GM18951 (cell line): Measurements from ENCODE around the gene PPP2R1B.

Experiments
- POLR2A ChIP-seq: IDR thresholded peaks from 4 replicates; pipeline ENCODE4 v1.6.1; 2011; ENCODE audit warnings: mild to moderate bottlenecking; ENCODE audit not compliant: insufficient read length, insufficient read depth; ENCODE audit errors: extremely low read depth
- in situ Hi-C: fragments of 300-500 bp; cut with MboI; formaldehyde crosslinking; loops from one replicate; pipeline ENCODE4 v1.12.0; 2022; ENCODE audit warnings: low sequenced_read_pairs, mixed read lengths, inconsistent platforms; ENCODE audit not compliant: unreplicated experiment

The PPP2R1B gene

DNA sequence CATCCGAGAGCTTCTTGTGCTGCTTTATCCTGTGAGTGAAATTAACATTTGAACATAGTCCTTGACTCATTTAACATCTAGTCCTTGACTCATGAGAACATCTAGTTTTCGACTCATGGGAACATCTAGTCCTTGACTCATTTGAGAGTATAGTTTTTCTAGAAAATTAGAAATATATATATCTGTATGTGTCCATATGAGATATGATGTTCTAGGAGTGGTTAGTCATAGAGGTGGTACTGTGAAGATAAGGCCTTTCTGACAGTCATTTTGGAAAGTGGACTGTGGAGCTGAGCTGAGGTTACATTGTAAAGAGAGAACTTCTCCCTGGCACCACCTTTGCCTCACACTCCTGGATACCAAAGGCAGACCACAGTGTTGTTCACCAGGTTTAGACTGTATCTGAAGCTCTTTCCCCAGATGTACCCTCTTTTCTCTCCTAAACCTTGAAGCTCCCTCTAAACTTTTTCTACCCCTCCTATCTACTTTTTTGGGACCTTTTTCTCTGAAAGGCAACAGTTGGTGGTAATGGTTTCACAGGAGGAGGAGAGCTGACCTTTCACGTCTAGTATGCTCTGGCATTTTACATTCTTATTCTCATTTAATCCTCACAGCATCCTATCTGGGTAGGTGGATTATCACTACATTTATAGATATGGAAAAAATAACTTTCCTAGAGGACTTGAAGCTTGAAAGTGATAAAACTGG lies 67.2 kb downstream of the PPP2R1B start:
- in situ Hi-C loops, result loop anchor here (5.0 kb wide), 1 partner anchor 82 kb away; no protein-coding TSS in a partner anchor
- no peak for TF ChIP-seq POLR2A

DNA sequence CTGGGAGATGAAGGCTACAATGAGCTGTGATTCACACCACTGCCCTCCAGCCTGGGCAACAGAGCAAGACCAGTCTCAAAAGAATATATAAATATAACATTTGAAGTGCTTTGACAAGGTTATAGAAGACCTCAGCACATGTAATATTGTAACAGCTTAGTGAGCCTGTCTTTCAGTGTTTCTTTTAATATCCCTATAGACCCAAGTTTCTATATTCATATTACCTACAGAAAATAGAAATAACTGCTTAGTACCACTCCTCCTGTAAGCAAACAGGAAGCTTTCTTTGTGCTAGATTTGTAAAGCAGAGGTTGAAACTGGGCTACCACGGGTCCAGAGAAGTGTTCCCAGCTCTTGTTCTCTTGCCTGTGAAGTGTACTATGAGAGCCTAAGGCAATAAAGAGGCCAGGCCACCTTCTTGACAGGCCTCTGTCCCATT lies 68.2 kb downstream of the PPP2R1B start:
- TF ChIP-seq POLR2A, result no peak
- in situ Hi-C loops, result loop anchor here (5.0 kb wide), 1 partner anchor 81 kb away; no protein-coding TSS in a partner anchor

DNA sequence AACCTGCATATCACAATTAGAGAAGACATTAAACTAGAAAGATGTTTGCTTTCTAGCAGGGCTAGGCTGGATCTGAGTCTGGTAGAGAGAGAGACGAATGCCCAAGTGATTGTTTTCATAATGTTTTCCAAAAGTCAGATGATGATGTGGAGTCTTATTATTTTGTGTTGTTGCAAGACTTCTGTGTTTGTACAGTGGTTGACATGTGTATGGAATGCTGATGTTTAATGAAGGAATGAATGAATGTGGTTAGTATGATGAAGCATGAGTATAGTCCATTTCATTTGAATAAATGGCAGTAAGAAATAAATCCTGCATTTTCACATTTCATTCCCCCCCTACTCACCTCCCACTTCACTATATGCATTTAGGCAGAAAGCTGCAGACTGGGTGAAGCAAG lies 69.6 kb downstream of the PPP2R1B start:
- in situ Hi-C loops, result loop anchor here (5.0 kb wide), 1 partner anchor 79 kb away; no protein-coding TSS in a partner anchor
- TF ChIP-seq POLR2A, result no peak

DNA sequence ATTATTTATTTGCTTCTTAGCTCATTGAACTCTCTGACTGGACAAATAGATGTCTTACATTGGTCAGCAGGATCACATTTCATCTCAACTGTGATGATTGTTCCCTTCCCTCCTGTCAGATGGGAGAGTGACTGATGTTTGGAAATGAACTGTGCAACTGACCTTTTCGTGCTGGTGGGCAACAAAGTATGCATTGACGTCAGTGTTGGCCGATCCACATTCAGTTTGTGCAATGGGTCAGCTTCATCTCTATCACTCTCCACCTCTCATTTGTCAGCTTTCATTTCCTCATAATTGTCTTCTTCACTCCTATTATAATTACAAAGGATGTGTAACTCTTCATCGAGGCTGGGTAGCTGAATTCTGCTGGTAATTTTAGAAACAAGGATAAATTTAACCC lies 71.3 kb downstream of the PPP2R1B start:
- in situ Hi-C loops, result loop anchor here (5.0 kb wide), 1 partner anchor 78 kb away; no protein-coding TSS in a partner anchor
- no peak for TF ChIP-seq POLR2A

DNA sequence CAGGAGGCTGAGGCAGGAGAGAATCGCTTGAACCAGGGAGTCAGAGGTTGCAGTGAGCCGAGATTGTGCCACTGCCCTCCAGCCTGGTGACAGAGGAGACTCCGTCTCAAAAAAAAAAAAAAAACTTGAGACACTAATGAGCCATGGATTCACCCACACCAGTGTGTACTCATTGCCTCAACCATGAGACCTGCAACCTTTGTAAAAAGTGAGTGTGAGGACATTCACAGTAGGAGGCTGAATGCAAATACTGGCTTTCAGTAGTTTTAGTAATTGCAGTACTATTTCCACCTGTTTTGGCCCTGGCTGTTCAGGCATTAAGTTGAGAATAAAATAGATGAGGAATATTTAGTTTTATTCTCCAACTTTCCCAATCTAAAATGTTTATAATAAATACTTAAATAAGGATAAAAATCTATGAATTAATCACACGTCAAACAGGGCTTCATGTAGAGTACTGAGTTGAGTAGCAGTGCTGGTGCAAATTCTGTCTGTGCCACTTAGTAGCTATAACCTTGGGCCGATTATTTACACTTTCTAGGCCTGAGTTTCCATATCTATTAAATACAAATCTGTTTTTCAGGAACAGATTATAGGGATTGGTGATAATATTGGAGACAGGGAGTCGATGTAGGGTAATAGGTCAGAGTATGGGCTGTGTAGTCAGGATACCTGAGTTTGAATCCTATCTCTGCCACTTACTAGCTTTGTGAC lies 72.8 kb downstream of the PPP2R1B start:
- TF ChIP-seq POLR2A, result no peak
- in situ Hi-C loops, result no loop called here

DNA sequence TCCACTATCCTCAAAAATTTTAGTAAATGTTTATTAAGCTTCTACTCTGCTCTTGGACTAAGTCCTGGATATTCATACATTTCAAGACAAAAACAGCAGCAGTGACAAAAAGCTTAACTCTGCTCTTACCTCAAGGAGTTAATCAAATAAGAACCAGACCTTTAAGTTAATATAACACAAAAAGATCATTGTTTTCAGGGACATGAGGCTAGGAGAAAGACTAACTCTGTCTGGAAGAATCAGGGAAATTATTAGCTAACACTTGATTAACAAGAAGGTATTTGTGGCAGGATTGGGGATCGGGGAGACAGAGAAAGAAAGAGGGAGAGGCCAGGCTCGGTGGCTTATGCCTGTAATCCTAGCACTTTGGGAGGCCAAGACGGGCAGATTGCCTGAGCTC lies 74.4 kb downstream of the PPP2R1B start:
- in situ Hi-C loops, result no loop called here

DNA sequence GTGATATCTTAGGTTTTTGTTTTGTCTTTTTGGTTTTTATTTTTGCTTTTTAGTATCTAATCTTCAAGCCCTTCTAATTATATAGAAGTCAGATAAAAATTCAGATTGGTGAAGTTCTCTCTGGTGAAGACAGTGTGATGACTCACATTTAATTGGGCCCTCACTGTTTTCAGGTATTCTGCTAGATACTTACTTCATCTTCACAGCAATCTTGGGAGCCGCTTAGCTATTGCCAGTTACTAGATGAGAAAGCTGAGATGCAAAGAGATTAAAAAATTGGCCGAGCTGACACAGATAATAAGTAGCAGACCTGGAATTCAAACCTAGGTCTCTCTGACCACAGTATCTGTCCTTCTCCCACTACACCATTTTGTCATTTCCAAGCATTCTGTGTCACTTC lies 75.0 kb downstream of the PPP2R1B start:
- no peak for TF ChIP-seq POLR2A
- in situ Hi-C loops, result no loop called here

More for the DNA sequence above, 74.4 kb downstream of the PPP2R1B start:
- TF ChIP-seq POLR2A, result no peak

DNA sequence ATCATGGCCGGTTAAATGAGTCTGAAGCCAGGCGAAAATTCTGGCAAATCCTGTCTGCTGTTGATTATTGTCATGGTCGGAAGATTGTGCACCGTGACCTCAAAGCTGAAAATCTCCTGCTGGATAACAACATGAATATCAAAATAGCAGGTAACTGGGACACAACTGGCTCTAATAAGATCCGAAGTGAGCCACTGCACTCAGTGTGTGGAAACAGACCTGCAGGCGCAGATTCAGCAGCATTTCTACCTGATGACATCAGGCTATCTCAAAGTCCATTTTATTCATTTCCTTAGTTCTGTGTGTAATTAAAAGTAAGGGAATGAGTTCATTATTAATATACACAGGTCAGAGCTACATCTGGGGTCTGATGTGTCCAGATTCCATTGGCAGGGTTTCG lies 78.2 kb downstream of the PPP2R1B start:
- in situ Hi-C loops, result no loop called here
- TF ChIP-seq POLR2A, result no peak

DNA sequence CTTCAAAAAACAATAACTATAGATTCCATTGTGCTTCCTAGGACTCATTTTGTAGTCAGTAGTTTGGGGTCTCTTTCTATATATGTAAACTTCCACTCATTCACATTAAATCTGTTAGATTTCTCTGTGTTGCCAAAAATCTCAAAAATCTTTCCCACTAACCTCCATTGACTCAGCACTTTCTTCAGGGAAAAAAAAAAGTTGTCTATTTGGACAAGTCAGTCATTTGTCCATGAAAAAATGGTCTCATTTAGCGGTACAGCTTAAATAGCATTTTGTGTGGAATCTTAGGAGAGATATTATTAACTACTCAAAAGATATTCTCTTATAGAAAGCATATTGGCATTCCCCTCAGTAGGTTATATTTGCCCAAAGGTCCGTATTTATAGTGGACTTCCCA lies 81.9 kb downstream of the PPP2R1B start:
- no peak for TF ChIP-seq POLR2A
- in situ Hi-C loops, result no loop called here

DNA sequence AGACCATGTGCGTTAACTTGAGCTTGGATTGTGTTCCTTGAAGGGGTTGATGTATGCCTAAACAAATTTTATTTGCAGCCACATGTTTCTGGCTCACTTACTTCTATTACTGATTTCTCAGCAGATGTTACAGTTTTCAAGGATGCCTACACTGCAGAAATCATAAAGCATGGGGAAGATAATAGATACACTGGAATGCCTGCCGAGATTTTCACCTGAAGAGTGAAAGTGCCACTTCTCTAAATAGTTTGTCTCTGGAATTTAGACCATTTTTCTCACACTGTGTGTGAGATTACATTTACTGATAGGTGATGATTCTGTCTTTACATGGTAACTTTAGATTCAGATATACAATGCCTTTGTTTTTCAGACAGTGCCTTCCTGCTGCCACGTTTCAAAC lies 82.4 kb downstream of the PPP2R1B start:
- in situ Hi-C loops, result no loop called here
- no peak for TF ChIP-seq POLR2A

DNA sequence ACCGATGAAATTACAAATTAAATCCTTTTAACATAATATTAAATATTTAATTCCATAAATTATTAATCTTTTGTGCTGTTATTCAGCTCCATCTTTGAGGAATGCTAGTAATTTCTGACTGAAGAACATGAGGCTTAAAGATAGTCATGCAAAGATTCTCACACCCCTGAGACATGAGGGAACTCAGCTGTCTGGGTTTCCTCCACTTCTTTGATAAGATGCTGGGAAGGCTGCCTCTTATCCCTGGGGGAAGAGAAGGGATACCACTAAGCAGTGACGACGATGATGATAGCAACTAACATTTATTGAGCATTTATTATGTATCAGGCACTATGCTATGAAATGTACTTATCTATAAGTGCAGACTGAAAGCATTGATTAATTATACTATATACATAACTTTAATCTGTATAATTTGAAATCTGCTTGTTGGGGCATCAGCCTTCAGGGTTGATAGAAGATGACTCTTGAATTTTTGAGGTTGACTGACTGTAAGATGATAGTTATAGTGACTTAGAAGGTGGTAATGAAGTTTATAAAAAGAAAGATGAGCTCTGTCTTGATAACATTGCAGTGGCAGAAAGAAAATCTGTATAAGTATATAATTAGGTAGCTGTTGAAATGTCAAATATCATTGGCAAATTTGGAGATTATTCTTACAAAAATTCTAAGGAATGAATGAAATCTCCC lies 85.6 kb downstream of the PPP2R1B start:
- in situ Hi-C loops, result no loop called here
- no peak for TF ChIP-seq POLR2A
